CD8-positive, alpha-beta memory T cell (primary cell): Measurements from ENCODE around the gene SMCO4. TPM values are rescaled to one million over a fixed set of nuclear protein-coding genes. Genes with fewer than 3 reads are reported as not detected.

Experiments used
- CTCF ChIA-PET: fragments of 350-600 bp; sonication (Branson Sonifier 250); formaldehyde crosslinking; loops from one replicate; lab custom pipeline; 2021; ENCODE audit warnings: antibody characterized with exemption; lab: Charles Lee
- POLR2A ChIA-PET: fragments of 350-600 bp; sonication (Branson Sonifier 250); formaldehyde crosslinking; loops from one replicate; lab custom pipeline; 2021; ENCODE audit warnings: antibody characterized with exemption; lab: Charles Lee
- DNase-seq, 5 donors: peaks; one replicate each; pipeline versions ENCODE4 v3.0.0 to v3.0.0-alpha.2; 2020 to 2022; ENCODE audit warnings: mixed read lengths in 1 of 5
- H3K27ac ChIP-seq: one replicate; pipeline ENCODE4 v1.7.0; 2013; ENCODE audit warnings: low read depth, mild to moderate bottlenecking, low read length, moderate library complexity
- H3K27me3 ChIP-seq: 2 replicates; pipeline ENCODE4 v1.7.0; 2013; ENCODE audit warnings: low read length, mild to moderate bottlenecking; ENCODE audit not compliant: insufficient read depth, poor library complexity, severe bottlenecking
- H3K36me3 ChIP-seq: 2 replicates; pipeline ENCODE4 v1.7.0; 2013; ENCODE audit warnings: mild to moderate bottlenecking, low read length, moderate library complexity; ENCODE audit not compliant: insufficient read depth
- H3K4me1 ChIP-seq: 2 replicates; pipeline ENCODE4 v1.7.0; 2013; ENCODE audit warnings: mild to moderate bottlenecking, low read length, moderate library complexity; ENCODE audit not compliant: insufficient read depth
- H3K4me3 ChIP-seq: 2 replicates; pipeline ENCODE4 v1.7.0; 2013; ENCODE audit warnings: mild to moderate bottlenecking, low read length
- H3K9me3 ChIP-seq: 2 replicates; pipeline ENCODE4 v1.7.0; 2013; ENCODE audit warnings: mild to moderate bottlenecking, low read length
- H3K27ac Mint-ChIP-seq, 8 donors: one replicate each; pipeline ENCODE4 v1.8.0; 2020 to 2021; ENCODE audit warnings: mixed read lengths in 8 of 8, mild to moderate bottlenecking in 6 of 8, inconsistent platforms in 3 of 8, moderate library complexity in 3 of 8
- H3K27me3 Mint-ChIP-seq, 2 donors: one replicate each; pipeline ENCODE4 v1.8.0; 2020 to 2021; ENCODE audit warnings: mixed read lengths in 2 of 2, mild to moderate bottlenecking in 1 of 2, moderate library complexity in 1 of 2
- H3K36me3 Mint-ChIP-seq, 3 donors: one replicate each; pipeline ENCODE4 v1.8.0; 2020 to 2021; ENCODE audit warnings: mixed read lengths in 3 of 3, inconsistent platforms in 1 of 3, mild to moderate bottlenecking in 1 of 3
- H3K4me1 Mint-ChIP-seq, 3 donors: one replicate each; pipeline ENCODE4 v1.8.0; 2020 to 2021; ENCODE audit warnings: mixed read lengths in 3 of 3, inconsistent platforms in 1 of 3, mild to moderate bottlenecking in 1 of 3
- H3K4me3 Mint-ChIP-seq, 7 donors: one replicate each; pipeline ENCODE4 v1.8.0; 2020 to 2021; ENCODE audit warnings: mixed read lengths in 7 of 7, mild to moderate bottlenecking in 6 of 7, moderate library complexity in 4 of 7, inconsistent platforms in 2 of 7
- H3K9me3 Mint-ChIP-seq, 5 donors: one replicate each; pipeline ENCODE4 v1.8.0; 2020 to 2022; ENCODE audit warnings: mixed read lengths in 5 of 5, mild to moderate bottlenecking in 3 of 5, moderate library complexity in 2 of 5, inconsistent platforms in 1 of 5
- polyA plus RNA-seq: library from polyadenylated mRNA; unstranded; fragments of 300-500 nt; fragmentation: Illumina TruSeq; gene quantifications from one replicate; pipeline ENCODE4 v1.2.3, GENCODE V29; 2021
- total RNA-seq, 2 experiments: library from RNA; stranded (reverse); gene quantifications; one replicate each; pipeline ENCODE4 v1.2.3, GENCODE V29; 2021

SMCO4 gene
- total and polyA plus RNA-seq, 3 experiments from 2014 or later, result 8.2 to 10.8 (median 9.0) TPM

DNA sequence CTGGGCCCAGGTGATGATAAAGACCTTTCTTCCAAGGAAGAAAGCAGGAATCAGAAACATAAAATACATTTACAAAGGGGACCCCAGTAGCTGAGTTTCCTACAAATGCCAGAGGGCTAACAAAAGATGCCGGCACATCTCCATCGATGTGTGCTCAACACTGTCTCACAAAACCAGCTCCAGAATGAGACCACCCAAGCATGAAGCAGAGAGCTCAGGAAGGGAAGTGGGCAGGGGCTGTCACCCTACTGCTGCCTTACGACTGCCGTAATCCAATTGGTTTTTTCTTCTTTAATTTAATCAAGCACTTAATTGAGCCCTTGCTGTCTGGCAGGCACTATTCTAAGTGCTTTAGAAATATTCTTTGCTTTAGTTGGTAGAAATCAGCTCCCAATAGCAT, 26.1 kb downstream of the SMCO4 start:
- no peak overlapping the region for H3K4me3 ChIP-seq
- no peaks in the 10 kb centered on the region for H3K9me3 ChIP-seq
- Mint-ChIP-seq H3K27me3 (peaks cover 0 to under 1% of the 10 kb centered on the region in 2 donors), H3K9me3 (no peaks in the 10 kb centered on the region), H3K4me1 (peaks cover 9 to 18% (median 10%) of the 10 kb centered on the region in 3 donors), H3K36me3 (no peaks in the 10 kb centered on the region), H3K27ac (no peak overlapping the region), H3K4me3 (no peak overlapping the region)
- no peaks in the 10 kb centered on the region for H3K4me1 ChIP-seq
- ChIA-PET POLR2A (no interaction called here), CTCF (no interaction called here)
- no peaks in the 10 kb centered on the region for H3K36me3 ChIP-seq
- H3K27me3 ChIP-seq, result no peaks in the 10 kb centered on the region
- no peak overlapping the region for H3K27ac ChIP-seq
- no peak for DNase-seq

DNA sequence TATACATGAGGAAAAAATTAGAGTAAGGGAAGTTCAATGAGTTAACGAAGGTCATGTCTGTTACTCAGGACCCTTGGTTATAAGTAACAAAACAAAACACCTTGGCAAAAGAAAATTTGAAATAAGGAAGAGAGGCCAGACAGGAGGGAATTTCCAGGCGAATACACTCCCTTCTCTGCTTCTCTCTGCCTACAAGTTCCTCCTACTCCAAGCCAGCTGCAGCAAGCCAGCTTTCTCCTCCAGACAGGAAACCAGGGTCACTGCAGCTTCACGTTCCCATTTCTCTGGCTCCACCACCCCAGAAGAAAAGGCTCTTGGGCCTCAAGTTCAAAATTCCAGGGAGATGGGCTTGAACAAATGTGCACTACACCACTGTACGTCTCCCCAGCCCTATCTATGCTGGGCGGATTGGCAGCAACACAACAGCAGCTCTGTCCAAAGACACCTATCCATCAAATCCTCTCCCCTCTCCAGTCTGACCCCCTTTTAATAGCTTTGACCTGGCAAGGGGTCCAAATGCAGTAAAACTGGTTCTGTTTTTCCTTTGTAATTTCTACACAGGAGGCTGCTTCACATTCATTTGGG, 27.7 kb downstream of the SMCO4 start:
- H3K27me3 Mint-ChIP-seq, result no peaks in the 10 kb centered on the region
- ChIA-PET POLR2A (no interaction called here), CTCF (no interaction called here)
- H3K27ac ChIP-seq, result no peak overlapping the region
- H3K9me3 ChIP-seq, result no peaks in the 10 kb centered on the region
- H3K4me3 Mint-ChIP-seq, result no peak overlapping the region
- H3K36me3 ChIP-seq, result no peaks in the 10 kb centered on the region
- H3K36me3 Mint-ChIP-seq, result no peaks in the 10 kb centered on the region
- H3K4me1 ChIP-seq, result no peaks in the 10 kb centered on the region
- no peaks in the 10 kb centered on the region for H3K9me3 Mint-ChIP-seq
- H3K4me1 Mint-ChIP-seq, result peaks cover 2 to 7% (median 4%) of the 10 kb centered on the region in 3 donors
- no peaks in the 10 kb centered on the region for H3K27me3 ChIP-seq
- no peak overlapping the region for H3K4me3 ChIP-seq
- H3K27ac Mint-ChIP-seq, result no peak overlapping the region
- DNase-seq, result no peak

GRCh38 chr11:93514712-93515111, 28.5 kb downstream of the SMCO4 start:
- peaks cover 2 to 7% (median 4%) of the 10 kb centered on the region in 3 donors for H3K4me1 Mint-ChIP-seq
- Histone ChIP-seq H3K27ac (no peak overlapping the region), H3K4me1 (no peaks in the 10 kb centered on the region), H3K9me3 (no peaks in the 10 kb centered on the region), H3K36me3 (no peaks in the 10 kb centered on the region), H3K4me3 (no peak overlapping the region), H3K27me3 (no peaks in the 10 kb centered on the region)
- no peak for DNase-seq
- H3K36me3 Mint-ChIP-seq, result no peaks in the 10 kb centered on the region
- CTCF ChIA-PET, result no interaction called here
- no peak overlapping the region for H3K27ac Mint-ChIP-seq
- H3K9me3 Mint-ChIP-seq, result no peaks in the 10 kb centered on the region
- H3K4me3 Mint-ChIP-seq, result no peak overlapping the region
- POLR2A ChIA-PET, result no interaction called here
- no peaks in the 10 kb centered on the region for H3K27me3 Mint-ChIP-seq

- H3K4me1 Mint-ChIP-seq, result peaks cover 0 to 2% (median 0%) of the 10 kb centered on the region in 3 donors
- no peaks in the 10 kb centered on the region for H3K36me3 ChIP-seq
- DNase-seq, result no peak
- ChIA-PET POLR2A (no interaction called here), CTCF (no interaction called here)
- no peak overlapping the region for H3K4me3 Mint-ChIP-seq
- H3K4me3 ChIP-seq, result no peak overlapping the region
- no peaks in the 10 kb centered on the region for H3K4me1 ChIP-seq
- H3K36me3 Mint-ChIP-seq, result no peaks in the 10 kb centered on the region
- no peaks in the 10 kb centered on the region for H3K9me3 ChIP-seq
- H3K27me3 ChIP-seq, result no peaks in the 10 kb centered on the region
- no peaks in the 10 kb centered on the region for H3K27me3 Mint-ChIP-seq
- H3K9me3 Mint-ChIP-seq, result no peaks in the 10 kb centered on the region
- no peak overlapping the region for H3K27ac ChIP-seq
- H3K27ac Mint-ChIP-seq, result no peak overlapping the region
Observed at GRCh38 chr11:93513772-93514171, 29.4 kb downstream of the SMCO4 start.

DNA sequence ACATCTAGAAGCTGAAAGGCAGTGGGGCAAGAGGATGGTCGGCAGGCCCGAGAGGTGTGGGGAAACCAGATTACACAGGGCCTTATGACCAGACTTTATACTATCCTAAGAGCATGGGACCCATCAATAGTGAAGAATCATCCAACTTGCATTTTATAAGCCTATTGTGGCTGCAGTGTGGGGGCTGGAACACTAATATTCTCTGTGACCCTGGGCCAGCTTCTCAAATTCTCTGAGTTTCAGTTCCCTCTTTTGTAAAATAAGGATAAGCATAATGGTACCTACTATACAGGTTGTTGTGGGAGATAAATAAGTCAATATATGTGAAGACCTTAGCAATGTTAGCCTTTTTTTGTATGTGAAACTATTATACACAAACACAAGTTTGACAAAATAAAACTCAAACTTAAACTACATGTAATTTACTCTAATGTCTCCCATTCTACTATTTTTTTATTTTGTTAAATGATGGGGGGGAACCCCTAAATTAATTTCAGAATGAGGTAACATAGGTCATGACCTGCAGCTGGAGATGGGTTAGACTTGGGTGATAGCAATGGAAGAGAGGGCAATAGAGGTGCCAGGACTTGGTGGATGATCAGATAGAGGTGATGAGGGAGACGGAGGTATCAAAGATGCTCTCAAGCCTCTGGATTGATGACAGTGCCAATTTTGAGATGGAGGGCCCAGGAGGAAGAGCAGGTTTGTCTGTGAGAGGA, 30.1 kb downstream of the SMCO4 start:
- Mint-ChIP-seq H3K27ac (no peak overlapping the region), H3K4me3 (no peak overlapping the region), H3K9me3 (no peaks in the 10 kb centered on the region), H3K27me3 (peaks cover 0 to 1% of the 10 kb centered on the region in 2 donors), H3K4me1 (no peaks in the 10 kb centered on the region), H3K36me3 (no peaks in the 10 kb centered on the region)
- Histone ChIP-seq H3K27me3 (no peaks in the 10 kb centered on the region), H3K4me1 (no peaks in the 10 kb centered on the region), H3K9me3 (no peaks in the 10 kb centered on the region), H3K36me3 (no peaks in the 10 kb centered on the region), H3K4me3 (no peak overlapping the region), H3K27ac (no peak overlapping the region)
- no peak for DNase-seq
- POLR2A ChIA-PET, result no interaction called here
- CTCF ChIA-PET, result no interaction called here

DNA sequence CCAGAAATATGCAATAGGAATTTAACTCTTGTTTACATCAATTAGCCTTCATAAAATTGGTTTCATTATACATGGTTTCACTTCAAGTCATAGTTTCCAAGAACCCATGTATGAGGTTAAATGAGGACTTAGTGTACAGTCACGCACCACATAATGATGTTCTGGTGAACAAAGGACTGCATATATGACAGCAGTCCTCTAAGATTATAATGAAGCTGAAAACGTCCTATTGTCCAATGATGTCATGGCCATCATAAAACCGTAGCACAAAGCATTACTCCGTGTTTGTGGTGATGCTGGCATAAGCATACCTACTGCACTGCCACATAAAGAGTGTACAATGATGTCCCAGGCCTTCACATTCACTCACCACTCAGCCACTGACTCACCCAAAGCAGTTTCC, 31.1 kb downstream of the SMCO4 start:
- Mint-ChIP-seq H3K27ac (no peak overlapping the region), H3K9me3 (no peaks in the 10 kb centered on the region), H3K4me1 (no peaks in the 10 kb centered on the region), H3K27me3 (peaks cover 0 to 1% of the 10 kb centered on the region in 2 donors), H3K36me3 (no peaks in the 10 kb centered on the region), H3K4me3 (no peak overlapping the region)
- Histone ChIP-seq H3K36me3 (no peaks in the 10 kb centered on the region), H3K4me1 (no peaks in the 10 kb centered on the region), H3K27ac (no peak overlapping the region), H3K27me3 (no peaks in the 10 kb centered on the region), H3K9me3 (no peaks in the 10 kb centered on the region), H3K4me3 (no peak overlapping the region)
- ChIA-PET CTCF (no interaction called here), POLR2A (no interaction called here)
- no peak for DNase-seq

GRCh38 chr11:93510196-93510873, 32.9 kb downstream of the SMCO4 start:
- Histone ChIP-seq H3K36me3 (no peaks in the 10 kb centered on the region), H3K9me3 (no peaks in the 10 kb centered on the region), H3K4me1 (no peaks in the 10 kb centered on the region), H3K27me3 (no peaks in the 10 kb centered on the region), H3K27ac (no peak overlapping the region), H3K4me3 (no peak overlapping the region)
- POLR2A ChIA-PET, result no interaction called here
- no peak for DNase-seq
- CTCF ChIA-PET, result no interaction called here
- no peaks in the 10 kb centered on the region for H3K4me1 Mint-ChIP-seq
- H3K36me3 Mint-ChIP-seq, result no peaks in the 10 kb centered on the region
- H3K9me3 Mint-ChIP-seq, result no peaks in the 10 kb centered on the region
- H3K4me3 Mint-ChIP-seq, result no peak overlapping the region
- peaks cover 1 to 4% of the 10 kb centered on the region in 2 donors for H3K27me3 Mint-ChIP-seq
- H3K27ac Mint-ChIP-seq, result no peak overlapping the region

- Histone ChIP-seq H3K36me3 (no peaks in the 10 kb centered on the region), H3K27ac (no peak overlapping the region), H3K27me3 (no peaks in the 10 kb centered on the region), H3K4me1 (no peaks in the 10 kb centered on the region), H3K4me3 (no peak overlapping the region), H3K9me3 (no peaks in the 10 kb centered on the region)
- Mint-ChIP-seq H3K27me3 (peaks cover 1 to 4% of the 10 kb centered on the region in 2 donors), H3K4me1 (no peaks in the 10 kb centered on the region), H3K36me3 (no peaks in the 10 kb centered on the region), H3K9me3 (no peaks in the 10 kb centered on the region), H3K4me3 (no peak overlapping the region), H3K27ac (no peak overlapping the region)
- ChIA-PET POLR2A (no interaction called here), CTCF (no interaction called here)
- DNase-seq, result no peak
Observed at GRCh38 chr11:93507517-93507916, 35.7 kb downstream of the SMCO4 start.
